AG04449 (cell line): Measurements from ENCODE around the gene ASCL2.

Source experiments
- CTCF ChIA-PET: fragments of 350-600 bp; formaldehyde crosslinking; extraction: SDS; loops from one replicate; lab custom pipeline; 2021; ENCODE audit warnings: antibody characterized with exemption; lab: Yijun Ruan, JAX
- POLR2A ChIA-PET: fragments of 400-600, 350-600 bp; formaldehyde crosslinking; extraction: SDS; loops from one replicate; lab custom pipeline; 2020; ENCODE audit warnings: antibody characterized with exemption, inconsistent platforms; lab: Yijun Ruan, JAX
- DNase-seq: peaks from one replicate; pipeline ENCODE4 v3.0.0-alpha.2; 2010; ENCODE audit warnings: low read depth, low spot score
- H3K4me3 ChIP-seq: 2 replicates; pipeline ENCODE4 v1.5.1; 2011; ENCODE audit warnings: low read depth, mild to moderate bottlenecking, control low read depth, low read length
- CTCF ChIP-seq: IDR thresholded peaks from one replicate; pipeline ENCODE4 v1.5.1; 2011; ENCODE audit warnings: mild to moderate bottlenecking, moderate library complexity, low read length, control low read depth, inconsistent platforms; ENCODE audit not compliant: insufficient read depth; ENCODE audit errors: missing control alignments

The ASCL2 gene

GRCh38 chr11:2302306-2302895, 32.0 kb upstream of the ASCL2 start:
- POLR2A ChIA-PET, result no interaction called here
- DNase-seq, result no peak
- H3K4me3 ChIP-seq, result no peak overlapping the region
- CTCF ChIA-PET, result interaction anchor here (1.2 to 12.3 kb wide), 3 partner anchors 98 to 150 kb away, joined by 3 to 381 read pairs (median 61); partner anchors contain the start of gene TSSC4
- TF ChIP-seq CTCF, result no peak

GRCh38 chr11:2301631-2302305, 31.4 kb upstream of the ASCL2 start, which contains the start of the genes C11orf21 and TSPAN32:
Gene C11orf21, minus strand, starts transcription at chr11:2301918. Its CDS starts 110 bp downstream, at chr11:2301808.
Gene TSPAN32, plus strand, starts transcription at chr11:2302013. Its CDS starts 137 bp downstream, at chr11:2302150.
- no peak for DNase-seq
- no peak for TF ChIP-seq CTCF
- CTCF ChIA-PET, result interaction anchor here (7.0 to 12.3 kb wide), 2 partner anchors 98 to 119 kb away, joined by 61 to 381 read pairs; partner anchors contain the start of gene TSSC4
- H3K4me3 ChIP-seq, result no peak within 1 kb of the TSS
- POLR2A ChIA-PET, result no interaction called here

- TF ChIP-seq CTCF, result no peak
- ChIA-PET CTCF (interaction anchor here (7.0 to 12.3 kb wide), 2 partner anchors 99 to 120 kb away, joined by 61 to 381 read pairs; partner anchors contain the start of gene TSSC4), POLR2A (no interaction called here)
- DNase-seq, result no peak
- H3K4me3 ChIP-seq, result no peak overlapping the region
These were observed 30.7 kb upstream of the ASCL2 start for GRCh38 chr11:2300936-2301630.

- DNase-seq, result no peak
- H3K4me3 ChIP-seq, result no peak overlapping the region
- CTCF ChIA-PET, result interaction anchor here (7.0 to 12.3 kb wide), 2 partner anchors 100 to 120 kb away, joined by 61 to 381 read pairs; partner anchors contain the start of gene TSSC4
- no peak for TF ChIP-seq CTCF
- POLR2A ChIA-PET, result no interaction called here
These were observed 30.0 kb upstream of the ASCL2 start for GRCh38 chr11:2300290-2300935.

GRCh38 chr11:2299773-2300172, 29.4 kb upstream of the ASCL2 start:
- CTCF ChIA-PET, result interaction anchor here (1.2 to 5.9 kb wide), 2 partner anchors 120 to 233 kb away, joined by 4 to 28 read pairs; no protein-coding TSS in a partner anchor
- H3K4me3 ChIP-seq, result no peak overlapping the region
- POLR2A ChIA-PET, result no interaction called here
- DNase-seq, result no peak
- no peak for TF ChIP-seq CTCF
